Measurements from ENCODE around the gene ARHGAP26.

ARHGAP26 gene

DNA sequence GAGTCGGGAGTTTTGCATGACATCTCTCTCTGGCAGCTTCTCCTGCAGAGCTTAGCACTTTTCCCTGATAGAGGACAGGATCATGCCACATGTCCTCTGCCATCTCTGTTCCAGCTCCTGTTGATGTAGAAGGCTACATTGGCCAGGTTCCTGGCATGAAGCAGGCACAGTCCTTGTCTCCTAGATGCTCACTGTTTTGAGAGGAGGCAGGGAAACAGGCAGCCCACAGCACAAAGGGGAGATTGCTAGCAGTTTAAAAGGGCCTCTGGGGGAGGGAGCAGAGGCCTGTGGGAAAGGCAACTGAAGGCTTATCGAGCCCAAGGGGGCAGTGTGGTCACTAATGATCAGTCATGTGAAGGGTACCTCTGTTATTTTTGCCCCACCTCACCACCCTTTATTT, 10.7 kb downstream of the ARHGAP26 start:
- H3K4me3 ChIP-seq (ENCODE audit: low read depth, low read length) = no peak overlapping the region

DNA sequence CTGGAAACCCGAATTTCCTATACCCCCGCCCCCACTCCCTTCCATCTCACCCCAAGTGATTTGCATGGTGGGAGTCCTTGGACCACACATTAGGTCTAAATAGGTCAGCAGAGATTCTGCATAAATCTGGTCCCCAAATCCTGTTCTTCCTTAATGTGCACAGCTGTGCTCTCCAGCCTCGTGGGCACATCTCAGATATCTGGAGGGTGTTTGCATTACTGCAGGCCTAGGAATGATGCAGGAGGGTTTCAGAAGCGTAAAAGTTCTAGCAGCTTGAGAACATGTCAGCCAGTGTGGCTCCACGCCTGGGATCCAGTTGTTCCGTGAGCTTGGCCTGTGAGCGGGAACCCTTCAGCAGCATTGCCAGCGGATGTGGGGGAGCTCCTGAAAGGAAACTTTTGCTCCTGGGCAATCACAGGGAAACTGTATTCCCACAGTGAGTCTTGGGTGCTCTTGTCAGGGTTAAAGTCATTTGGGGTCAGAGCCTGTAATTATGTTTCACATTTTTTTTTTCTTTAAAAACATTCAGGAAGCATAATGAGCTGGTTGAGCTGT, 12.9 kb downstream of the ARHGAP26 start:
- no peak for DNase-seq (ENCODE audit: low read depth)
- no peak overlapping the region for H3K4me3 ChIP-seq (ENCODE audit: low read depth, low read length)

More for the DNA sequence above, 10.7 kb downstream of the ARHGAP26 start:
- DNase-seq (ENCODE audit: low read depth) = no peak

DNA sequence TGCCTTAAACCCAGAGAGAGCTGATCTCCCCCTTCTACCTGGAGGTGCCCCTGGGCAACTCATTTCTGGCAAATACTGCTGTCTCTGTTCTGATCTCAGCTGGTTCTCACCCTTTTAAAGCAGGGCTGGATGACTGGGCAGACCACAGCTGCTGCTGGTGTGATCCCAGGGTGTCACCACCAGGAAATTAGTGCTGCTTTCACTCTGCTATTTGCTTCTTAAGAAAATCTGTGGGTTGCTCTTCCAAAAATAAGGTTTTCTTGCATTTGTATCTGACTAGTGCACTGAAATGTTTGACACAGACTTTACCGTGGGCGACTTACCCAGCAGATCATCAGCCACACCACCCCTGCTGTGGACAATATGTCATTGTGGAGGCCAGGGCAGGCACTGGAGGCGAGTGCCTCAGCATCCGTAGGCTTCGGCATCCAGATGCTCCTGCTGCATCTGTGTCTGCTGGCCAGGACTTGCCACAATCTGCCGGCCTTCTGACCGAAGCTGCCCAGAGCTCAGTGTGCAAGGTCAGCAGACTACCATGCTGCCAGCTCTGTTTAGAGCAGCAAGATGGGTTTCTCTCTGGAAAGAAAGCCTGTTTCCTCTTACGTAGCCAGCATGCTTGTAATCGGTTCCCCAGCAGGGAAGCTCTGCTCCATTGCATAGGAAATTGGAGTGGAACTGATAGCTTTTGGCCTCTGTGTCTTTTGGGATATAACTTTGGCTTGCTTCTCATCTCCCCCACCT, 13.6 kb downstream of the ARHGAP26 start:
- H3K4me3 ChIP-seq (ENCODE audit: low read depth, low read length) = no peak overlapping the region
- DNase-seq (ENCODE audit: low read depth) = no peak

DNA sequence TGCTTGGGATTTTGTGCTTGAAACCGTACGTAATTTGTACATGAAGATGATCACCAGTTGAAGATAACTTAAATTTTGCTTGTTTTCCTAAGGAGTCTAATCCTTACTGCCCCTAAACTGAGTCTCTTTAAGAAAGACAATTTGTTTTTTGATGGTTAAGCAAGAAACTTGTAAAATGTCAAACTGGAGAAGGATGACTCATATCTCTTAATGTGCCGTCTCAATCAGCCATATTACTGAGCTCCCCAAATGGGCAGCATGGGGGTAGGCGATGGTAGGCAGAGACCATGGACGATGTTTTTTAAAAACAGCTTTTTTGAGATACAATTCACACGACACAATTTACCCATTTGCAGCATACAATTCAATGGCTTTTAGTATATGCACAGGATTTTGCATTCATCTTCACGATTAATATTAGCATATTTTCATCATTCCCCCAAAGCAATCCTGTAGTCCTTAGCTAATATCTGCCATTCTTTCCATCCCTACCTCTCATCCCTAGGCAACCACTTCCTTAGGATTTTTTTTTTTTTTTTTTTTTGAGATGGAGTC, 14.3 kb downstream of the ARHGAP26 start:
- DNase-seq (ENCODE audit: low read depth) = no peak
- H3K4me3 ChIP-seq (ENCODE audit: low read depth, low read length) = no peak overlapping the region

DNA sequence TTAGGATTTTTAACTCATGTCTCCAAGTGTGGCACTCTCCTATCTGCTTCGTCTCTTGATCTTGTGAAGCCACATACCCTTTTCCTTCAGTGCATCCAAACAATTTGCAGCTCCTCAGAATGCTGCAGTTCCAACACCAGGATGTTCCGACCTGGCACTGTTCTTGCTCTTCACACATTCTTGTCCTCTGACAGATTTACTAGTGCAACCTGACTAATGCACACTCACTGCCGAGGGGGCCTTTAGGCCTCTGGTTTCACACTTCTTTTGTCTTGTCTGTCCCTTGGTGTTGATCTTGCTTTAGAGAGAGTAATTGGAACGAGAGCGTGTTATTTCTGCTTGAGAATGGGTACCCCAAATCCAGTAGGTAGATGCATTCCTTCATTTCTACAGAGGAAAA, 15.0 kb downstream of the ARHGAP26 start:
- DNase-seq (ENCODE audit: low read depth) = no peak
- H3K4me3 ChIP-seq (ENCODE audit: low read depth, low read length) = no peak overlapping the region

DNA sequence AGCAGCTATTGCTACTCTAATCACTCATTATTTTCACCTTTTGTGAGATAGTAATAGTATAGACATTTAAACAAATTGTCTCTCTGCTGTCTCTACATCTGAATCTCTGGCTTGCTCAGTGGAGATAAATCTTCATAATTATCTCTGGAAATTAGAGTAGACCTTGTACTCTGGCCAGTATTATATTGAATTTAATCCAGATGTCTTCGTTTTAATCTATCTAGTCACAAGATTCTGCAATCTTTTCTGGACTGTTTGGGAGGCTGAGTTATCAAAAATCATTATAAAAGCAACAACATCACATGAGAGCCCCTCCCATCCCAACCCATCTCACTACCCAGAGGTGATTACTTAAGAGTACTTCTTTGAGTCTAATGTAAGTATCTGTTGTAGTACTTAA, 19.0 kb downstream of the ARHGAP26 start:
- DNase-seq (ENCODE audit: low read depth) = no peak
- no peak overlapping the region for H3K4me3 ChIP-seq (ENCODE audit: low read depth, low read length)

DNA sequence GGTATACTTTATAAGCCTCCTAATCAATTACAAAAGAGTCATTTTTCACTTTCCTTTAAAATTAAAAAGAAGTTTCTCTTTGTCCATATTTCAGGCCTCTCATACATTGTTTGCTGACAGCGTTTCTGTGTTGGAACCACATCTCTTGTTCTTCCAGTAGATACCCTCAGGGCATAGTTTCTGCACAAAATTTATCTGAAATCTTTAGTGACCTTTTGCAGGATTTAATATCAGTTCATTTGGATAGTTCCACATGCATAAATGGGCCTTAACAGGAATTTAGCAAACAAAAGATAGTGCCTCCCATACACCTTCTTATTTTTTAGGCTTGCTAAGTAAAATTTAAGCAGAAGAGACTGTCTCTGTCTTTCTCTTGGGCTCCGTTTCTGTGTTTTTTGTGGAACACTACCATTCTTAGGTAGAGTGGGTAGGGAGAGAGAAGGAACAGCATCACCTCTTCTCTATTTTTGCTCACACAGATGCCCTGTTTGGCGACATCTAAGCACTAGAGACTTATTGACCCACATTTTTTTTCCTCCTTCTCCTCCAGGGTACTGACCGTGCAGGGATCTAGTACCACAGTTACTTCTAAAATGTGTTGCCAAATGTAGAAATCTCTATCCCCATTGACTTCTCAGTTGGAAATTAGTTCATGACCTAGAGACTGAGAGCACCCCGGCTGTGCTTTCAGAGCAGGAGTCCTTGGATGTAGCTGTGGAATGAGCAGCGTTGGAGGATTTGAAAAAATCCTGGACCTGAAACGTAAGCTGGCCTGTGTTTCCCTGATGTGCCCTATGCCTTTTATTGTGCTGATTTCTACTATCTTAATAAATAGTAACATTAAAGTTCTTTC, 22.1 kb downstream of the ARHGAP26 start:
- no peak for DNase-seq (ENCODE audit: low read depth)
- no peak overlapping the region for H3K4me3 ChIP-seq (ENCODE audit: low read depth, low read length)

DNA sequence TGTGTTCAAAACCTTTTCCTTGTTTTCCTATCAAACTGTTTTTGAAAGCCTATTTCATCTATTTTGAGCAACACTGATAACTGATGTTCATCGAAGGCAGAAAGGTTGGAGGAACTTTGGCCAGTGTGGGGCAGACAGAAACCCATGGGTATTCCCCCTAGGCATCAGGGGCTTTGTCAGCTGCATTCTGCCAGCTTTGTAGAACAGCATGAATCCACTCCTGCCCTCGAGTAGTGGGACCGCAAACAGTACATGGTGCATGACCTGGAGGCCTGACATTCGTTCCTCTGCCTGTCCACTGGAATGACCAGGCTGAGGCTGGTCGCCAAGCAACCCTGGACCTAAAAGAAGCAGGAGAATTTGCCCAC, 22.7 kb downstream of the ARHGAP26 start:
- no peak overlapping the region for H3K4me3 ChIP-seq (ENCODE audit: low read depth, low read length)
- DNase-seq (ENCODE audit: low read depth) = no peak

DNA sequence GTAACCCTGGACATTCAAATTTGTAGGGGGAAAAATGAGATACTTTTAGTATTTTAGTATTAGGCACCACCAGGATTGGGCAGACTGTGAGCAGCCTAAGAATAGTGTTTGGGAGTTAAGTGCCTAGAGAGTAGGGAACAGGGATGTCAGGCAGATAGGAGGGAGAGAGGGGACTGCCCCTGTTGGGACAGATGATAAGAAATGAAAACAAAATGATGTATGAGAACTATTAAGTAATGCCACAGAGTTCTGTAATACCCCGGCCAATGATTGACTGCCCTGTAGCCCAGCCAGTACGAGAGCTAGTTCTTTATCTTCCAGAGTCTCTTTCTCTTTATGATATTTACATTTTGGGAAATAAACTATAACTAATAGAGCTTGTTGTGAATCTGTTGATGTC, 24.4 kb downstream of the ARHGAP26 start:
- DNase-seq (ENCODE audit: low read depth) = no peak
- no peak overlapping the region for H3K4me3 ChIP-seq (ENCODE audit: low read depth, low read length)

DNA sequence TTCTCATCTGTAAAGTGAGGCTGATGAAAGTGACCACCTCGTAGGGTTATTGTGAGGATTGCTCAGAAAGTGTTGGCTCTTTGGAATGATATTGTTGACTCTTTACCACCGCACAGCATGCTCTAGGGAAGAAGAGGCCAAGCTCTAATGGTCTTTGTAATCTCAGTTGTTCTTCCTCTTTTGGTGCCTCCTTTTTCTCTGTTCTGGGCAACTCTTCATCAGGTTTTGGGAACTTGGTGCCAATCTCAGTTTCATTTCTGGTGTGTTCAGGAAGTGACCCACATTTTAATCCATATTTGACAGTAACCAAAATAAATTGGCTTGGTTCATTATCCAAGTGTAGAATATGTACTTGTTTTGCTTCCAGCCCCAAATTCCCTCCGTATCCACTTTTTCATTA, 25.1 kb downstream of the ARHGAP26 start:
- no peak for DNase-seq (ENCODE audit: low read depth)

DNA sequence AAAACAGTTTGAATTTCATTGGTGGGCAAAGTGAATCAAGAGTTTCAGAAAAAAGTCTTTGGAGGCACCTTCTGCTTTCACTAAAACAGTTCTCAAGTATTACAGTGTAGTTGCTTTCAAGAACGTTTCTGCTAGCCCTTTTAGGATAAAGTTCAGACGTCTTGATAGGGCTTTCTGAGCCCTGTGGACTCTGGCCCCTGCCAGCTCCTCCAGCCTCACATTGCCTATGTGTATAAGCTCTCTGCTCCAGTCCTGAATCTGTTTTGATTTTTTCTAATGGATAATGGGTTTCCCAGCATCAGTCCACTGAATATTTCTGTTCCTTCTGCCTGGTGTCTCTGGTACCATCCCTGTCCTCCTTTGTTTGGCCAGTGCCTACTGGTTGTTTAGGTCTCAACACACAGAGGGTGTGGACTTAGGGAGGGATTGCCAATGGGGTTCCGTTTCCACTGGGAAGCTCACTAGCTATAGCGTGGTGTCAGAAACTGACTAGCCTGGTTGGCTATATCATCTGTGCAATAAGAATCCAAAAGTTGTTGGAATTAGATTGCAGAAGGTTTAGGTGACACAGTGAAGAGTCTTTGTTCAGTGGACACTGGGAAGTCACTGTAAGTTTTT, 26.4 kb downstream of the ARHGAP26 start:
- no peak for DNase-seq (ENCODE audit: low read depth)

More for the DNA sequence above, 25.1 kb downstream of the ARHGAP26 start:
- no peak overlapping the region for H3K4me3 ChIP-seq (ENCODE audit: low read depth, low read length)

DNA sequence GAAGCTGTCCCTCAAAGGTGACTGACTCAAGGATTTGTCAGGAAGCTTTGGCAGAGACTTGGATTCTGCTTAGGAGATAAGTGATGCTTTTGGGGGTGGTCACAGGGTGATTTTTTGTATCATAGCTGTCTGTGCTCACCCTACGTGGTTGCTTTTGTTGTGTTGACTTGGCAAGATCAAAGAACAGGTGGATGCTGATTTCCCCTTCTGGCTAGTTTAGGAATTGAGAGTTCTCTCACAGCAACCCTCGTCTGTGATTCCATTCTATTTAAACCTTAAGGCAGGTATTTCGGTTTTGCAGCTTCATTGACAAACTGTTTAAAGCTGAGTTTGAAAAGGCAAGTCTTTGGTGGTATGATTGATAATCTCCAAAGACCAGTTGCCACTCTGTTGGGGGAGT, 27.2 kb downstream of the ARHGAP26 start:
- H3K4me3 ChIP-seq (ENCODE audit: low read depth, low read length) = no peak overlapping the region
- DNase-seq (ENCODE audit: low read depth) = no peak

More for the DNA sequence above, 26.4 kb downstream of the ARHGAP26 start:
- H3K4me3 ChIP-seq (ENCODE audit: low read depth, low read length) = no peak overlapping the region

DNA sequence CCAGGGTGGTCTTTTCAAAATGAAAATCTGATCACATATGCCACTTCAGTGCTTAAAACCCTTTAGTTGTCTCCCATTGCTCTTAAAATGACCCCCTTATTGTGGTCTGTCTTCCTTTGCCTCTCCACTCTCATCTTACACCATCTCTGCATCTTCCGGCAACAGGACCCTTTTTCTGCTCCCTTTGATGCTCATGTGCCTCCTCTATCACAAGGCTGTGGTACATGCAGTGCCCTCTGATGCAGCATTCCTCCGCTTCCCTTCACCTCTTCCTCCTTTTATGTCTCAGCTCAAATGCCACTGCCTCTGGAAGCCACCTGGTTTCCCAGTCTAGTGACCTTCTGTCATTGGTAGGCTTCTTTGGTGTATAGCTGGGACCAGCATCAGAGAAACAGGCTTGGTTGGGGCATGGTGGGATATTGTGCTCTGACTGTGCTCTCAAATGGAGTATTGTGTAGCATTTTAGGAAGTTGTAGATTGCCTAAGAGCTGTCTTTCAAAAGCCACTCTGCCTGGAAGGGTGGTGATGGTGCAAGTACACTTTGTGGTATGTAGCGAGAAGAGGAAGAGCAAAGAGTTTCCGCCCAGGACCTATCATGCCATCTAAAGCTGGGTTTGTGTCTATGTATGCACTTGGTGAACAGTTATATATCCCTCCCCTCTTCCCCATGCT, 28.1 kb downstream of the ARHGAP26 start:
- no peak for DNase-seq (ENCODE audit: low read depth)
- H3K4me3 ChIP-seq (ENCODE audit: low read depth, low read length) = no peak overlapping the region

DNA sequence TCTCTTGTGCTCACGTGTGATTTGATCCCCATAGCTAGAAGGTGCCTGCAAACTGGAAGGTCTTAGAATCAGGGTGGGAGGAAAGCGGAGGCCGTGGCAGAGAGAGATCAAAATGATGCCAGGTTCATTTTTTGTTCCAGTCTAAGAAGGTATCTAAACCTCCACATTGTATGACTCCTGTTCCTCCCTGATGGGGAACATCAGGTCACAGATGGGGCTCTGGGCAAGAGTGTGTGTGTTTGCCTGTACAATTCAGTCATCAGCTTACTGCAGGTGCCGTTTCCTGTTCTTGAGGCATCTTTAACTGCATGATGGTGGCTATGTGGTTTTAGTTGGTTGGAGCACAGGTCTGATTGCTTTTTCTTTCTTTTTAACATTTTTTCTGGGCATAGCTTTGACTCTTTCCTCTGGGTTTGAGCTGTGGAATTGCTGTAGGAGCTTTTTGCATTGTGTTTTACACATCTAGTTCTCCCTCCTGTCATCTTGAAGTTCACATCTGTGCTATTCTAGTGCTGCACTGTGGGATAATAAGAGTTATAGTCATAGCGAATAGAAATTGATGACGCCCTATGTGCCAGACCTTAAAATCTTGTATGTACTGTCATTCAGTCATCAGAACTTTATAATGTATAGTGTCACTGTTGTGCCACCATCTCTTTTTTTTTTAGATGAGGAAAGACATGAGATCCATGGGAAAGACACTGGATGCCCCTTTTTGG, 30.8 kb downstream of the ARHGAP26 start:
- DNase-seq (ENCODE audit: low read depth) = no peak
- no peak overlapping the region for H3K4me3 ChIP-seq (ENCODE audit: low read depth, low read length)

DNA sequence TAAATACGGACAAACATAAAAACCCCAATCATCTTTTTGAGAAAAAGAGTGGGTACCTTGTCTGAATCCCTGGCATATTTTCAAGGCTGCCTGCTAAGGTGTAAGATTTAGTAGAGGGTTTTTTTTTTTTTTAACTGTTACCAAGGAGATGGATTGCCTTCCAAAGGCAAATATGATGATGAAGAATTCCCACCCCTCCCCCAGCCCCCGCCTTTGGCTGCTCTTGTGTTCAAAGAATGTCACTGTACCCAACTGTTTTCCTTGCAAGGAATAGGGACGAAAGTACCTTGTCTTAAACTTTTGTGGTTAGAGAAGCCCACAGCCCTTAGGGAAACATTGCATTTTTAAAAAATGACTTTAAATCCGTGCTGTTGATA, 31.3 kb downstream of the ARHGAP26 start:
- H3K4me3 ChIP-seq (ENCODE audit: low read depth, low read length) = no peak overlapping the region
- no peak for DNase-seq (ENCODE audit: low read depth)

DNA sequence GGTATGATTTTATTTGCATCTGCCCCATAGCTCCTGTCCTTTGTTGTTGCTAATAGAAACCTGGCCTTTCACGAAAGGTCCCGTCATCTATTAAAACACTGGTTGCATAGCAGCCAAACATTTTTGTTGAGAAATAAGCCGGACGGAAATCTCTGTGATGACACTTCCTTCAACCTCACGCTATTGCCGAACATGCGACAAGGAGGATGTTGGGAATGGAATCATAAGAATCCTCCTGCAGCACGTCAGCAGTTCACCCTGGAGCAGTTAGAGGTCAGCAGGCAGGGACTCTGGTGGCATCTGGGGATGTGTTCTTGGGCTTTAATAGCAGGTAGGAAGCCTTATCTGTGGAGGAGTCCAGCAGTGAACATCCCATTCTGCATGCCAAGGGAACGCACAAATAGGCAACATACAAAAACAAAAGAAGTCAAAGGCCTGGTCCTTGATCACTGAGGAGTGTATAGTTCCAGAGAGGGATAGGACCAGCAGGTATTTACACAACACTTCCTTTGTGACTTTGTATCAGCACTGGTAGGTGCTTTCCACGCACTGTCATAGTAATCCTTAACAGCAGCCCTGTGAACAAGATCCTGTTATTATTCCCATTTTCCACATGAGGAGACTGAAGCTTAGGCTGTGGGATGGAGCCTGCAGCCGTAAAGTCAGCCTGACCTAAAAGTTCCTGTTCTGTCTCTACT, 33.4 kb downstream of the ARHGAP26 start:
- peak; percentile 52 for DNase-seq (ENCODE audit: low read depth)
- no peak overlapping the region for H3K4me3 ChIP-seq (ENCODE audit: low read depth, low read length)

DNA sequence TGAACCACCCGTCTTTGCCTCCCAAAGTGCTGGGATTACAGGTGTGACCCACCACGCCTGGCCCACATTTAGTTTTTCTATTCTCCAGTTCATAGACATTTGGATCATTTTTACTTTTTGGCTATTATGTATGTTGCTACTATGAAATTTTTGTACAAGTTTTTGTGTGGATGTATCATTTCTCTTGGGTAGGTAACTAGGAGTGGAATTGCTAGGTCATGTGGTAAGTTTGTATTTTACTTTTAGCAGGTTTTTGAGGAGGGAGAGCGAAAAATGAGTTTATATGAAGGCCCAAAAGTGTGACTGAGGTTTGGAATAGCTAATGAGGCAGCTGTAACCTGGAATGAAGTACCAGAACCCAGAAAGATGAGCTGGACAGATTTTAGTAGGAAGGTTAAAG, 35.2 kb downstream of the ARHGAP26 start:
- no peak overlapping the region for H3K4me3 ChIP-seq (ENCODE audit: low read depth, low read length)
- DNase-seq (ENCODE audit: low read depth) = no peak

DNA sequence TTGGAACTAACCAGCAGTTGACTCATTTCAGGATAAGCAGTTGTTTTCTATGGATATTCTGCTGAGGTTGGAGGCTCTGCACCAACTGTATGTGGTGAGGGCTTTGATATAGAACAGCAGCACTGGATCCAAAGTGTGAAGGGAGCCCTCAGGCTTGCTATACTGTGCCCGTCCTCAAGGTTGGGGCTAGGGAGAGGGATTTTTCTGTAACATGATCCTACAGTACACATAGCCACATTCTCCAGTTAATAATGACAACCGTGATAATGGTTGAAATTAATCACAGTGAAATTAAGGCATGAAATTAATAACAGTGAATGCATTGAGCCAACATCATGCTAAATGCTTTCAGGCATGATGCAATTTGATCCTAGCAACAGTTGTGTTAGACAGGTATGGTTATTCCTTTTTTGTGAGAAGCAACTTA, 36.7 kb downstream of the ARHGAP26 start:
- H3K4me3 ChIP-seq (ENCODE audit: low read depth, low read length) = no peak overlapping the region
- DNase-seq (ENCODE audit: low read depth) = no peak
